ENCODE results near the gene OR6K3.
A peak's percentile ranks its signal among the peaks of the same experiment; 100 is the strongest.
"Not testable (repeated sequence)": the region's sequence is repeated elsewhere in the genome, so short reads cannot be mapped to it uniquely, and the experiment has no call there.

OR6K3 gene

GRCh38 chr1:158689110-158689509 lies 31.4 kb downstream of the OR6K3 start:
- no peak for DNase-seq (ENCODE audit: low read depth in 2 of 2)
- no peak overlapping the region for H3K4me3 ChIP-seq (replicated peaks in 1 of 2; ENCODE audit: low read depth in 2 of 2, low read length in 2 of 2)
- no peak for TF ChIP-seq CTCF (IDR thresholded peaks at IDR 0.05; ENCODE audit: low read depth, low read length)

DNA sequence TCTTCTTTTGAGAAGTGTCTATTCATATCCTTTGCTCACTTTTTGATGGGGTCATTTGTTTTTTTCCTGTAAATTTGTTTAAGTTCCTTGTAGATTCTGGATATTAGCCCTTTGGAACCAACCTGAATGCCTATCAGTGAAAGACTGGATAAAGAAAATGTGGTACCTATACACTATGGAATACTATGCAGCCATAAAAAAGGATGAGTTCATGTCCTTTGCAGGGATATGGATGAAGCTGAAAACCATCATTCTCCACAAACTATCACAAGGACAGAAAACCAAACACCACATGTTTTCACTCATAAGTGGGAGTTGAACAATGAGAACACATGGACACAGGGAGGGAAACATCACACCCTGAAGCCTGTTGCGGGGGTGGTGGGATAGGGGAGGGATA lies 32.2 kb downstream of the OR6K3 start:
- not testable (repeated sequence) for DNase-seq (ENCODE audit: low read depth in 2 of 2); H3K4me3 ChIP-seq (replicated peaks in 1 of 2; ENCODE audit: low read depth in 2 of 2, low read length in 2 of 2)

- no peak for DNase-seq (ENCODE audit: low read depth in 2 of 2)
- TF ChIP-seq CTCF (IDR thresholded peaks at IDR 0.05; ENCODE audit: low read depth, low read length), result no peak
- H3K4me3 ChIP-seq (replicated peaks in 1 of 2; ENCODE audit: low read depth in 2 of 2, low read length in 2 of 2), result no peak overlapping the region
Observed at GRCh38 chr1:158687037-158687436, 33.5 kb downstream of the OR6K3 start.

- TF ChIP-seq CTCF (IDR thresholded peaks at IDR 0.05; ENCODE audit: low read depth, low read length), result no peak
- peak; percentile 33 to 52 for DNase-seq (ENCODE audit: low read depth in 2 of 2)
- no peak within 1 kb of the TSS for H3K4me3 ChIP-seq (replicated peaks in 1 of 2; ENCODE audit: low read depth in 2 of 2, low read length in 2 of 2)
Observed at GRCh38 chr1:158686111-158687009, 34.2 kb downstream of the OR6K3 start, which contains the start of gene SPTA1. SPTA1 (minus strand) TSS chr1:158686715; CDS start chr1:158686517, 198 bp downstream.

DNA sequence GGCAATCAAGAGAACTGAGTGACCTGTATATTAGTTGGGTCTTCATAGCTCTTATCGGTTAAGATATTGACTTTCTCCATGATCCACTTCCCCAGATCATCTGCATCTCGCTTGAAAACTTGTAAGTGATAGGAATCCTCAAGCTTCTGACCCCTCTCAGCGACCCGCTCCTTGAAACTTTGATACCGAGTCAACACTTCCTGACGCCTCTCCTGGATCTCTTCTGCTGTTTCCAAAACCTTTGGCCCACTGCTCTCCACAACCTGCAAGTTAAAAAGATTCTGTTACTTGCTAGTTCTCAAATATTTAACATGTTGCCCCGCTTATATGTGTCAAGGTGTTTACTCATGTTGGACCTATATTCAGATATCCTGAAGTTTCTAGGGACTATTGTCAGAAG lies 35.4 kb downstream of the OR6K3 start:
- TF ChIP-seq CTCF (IDR thresholded peaks at IDR 0.05; ENCODE audit: low read depth, low read length), result no peak
- DNase-seq (ENCODE audit: low read depth in 2 of 2), result no peak
- no peak overlapping the region for H3K4me3 ChIP-seq (replicated peaks in 1 of 2; ENCODE audit: low read depth in 2 of 2, low read length in 2 of 2)

GRCh38 chr1:158681606-158682005 lies 38.9 kb downstream of the OR6K3 start:
- TF ChIP-seq CTCF (IDR thresholded peaks at IDR 0.05; ENCODE audit: low read depth, low read length), result no peak
- H3K4me3 ChIP-seq (replicated peaks in 1 of 2; ENCODE audit: low read depth in 2 of 2, low read length in 2 of 2), result no peak overlapping the region
- no peak for DNase-seq (ENCODE audit: low read depth in 2 of 2)

DNA sequence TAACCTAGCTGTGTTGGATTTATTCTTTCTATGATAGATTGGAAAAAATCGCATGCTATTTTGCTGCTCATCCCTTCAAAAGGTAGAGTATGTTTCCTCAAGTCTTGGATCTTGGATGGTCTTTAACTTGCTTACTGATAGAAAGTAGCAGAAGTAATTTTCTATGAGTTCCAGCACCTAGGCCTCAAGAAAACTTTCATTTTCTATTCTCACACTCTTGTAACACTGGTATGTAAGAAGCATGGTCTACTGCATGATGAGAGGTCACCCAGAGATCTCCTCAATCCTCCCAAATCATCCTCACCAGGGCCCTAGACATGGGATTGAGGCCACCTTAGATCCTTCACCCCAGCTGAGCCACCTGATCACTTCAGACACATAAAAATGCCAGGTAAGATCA lies 41.2 kb downstream of the OR6K3 start:
- no peak overlapping the region for H3K4me3 ChIP-seq (replicated peaks in 1 of 2; ENCODE audit: low read depth in 2 of 2, low read length in 2 of 2)
- no peak for DNase-seq (ENCODE audit: low read depth in 2 of 2)
- no peak for TF ChIP-seq CTCF (IDR thresholded peaks at IDR 0.05; ENCODE audit: low read depth, low read length)

All from cardiac fibroblast (primary cell).